HepG2 (cell line): Measurements from ENCODE around the gene PPP1R9B. TPM values are rescaled to one million over a fixed set of nuclear protein-coding genes. Genes with fewer than 3 reads are reported as not detected.

Source experiments
- ARNTL ChIP-seq: sonication (generic); formaldehyde crosslinking; IDR thresholded peaks from 2 replicates; pipeline ENCODE4 v1.4.0; 2020; ENCODE audit warnings: mild to moderate bottlenecking, missing genetic modification reagents
- ATF5 ChIP-seq: sonication (generic); formaldehyde crosslinking; IDR thresholded peaks from 2 replicates; pipeline ENCODE4 v1.4.0; 2020; ENCODE audit warnings: mild to moderate bottlenecking, low read depth, missing genetic modification reagents
- E2F5 ChIP-seq: sonication (generic); formaldehyde crosslinking; conservative IDR thresholded peaks from 2 replicates; pipeline ENCODE4 v1.4.0; 2020; ENCODE audit warnings: missing genetic modification reagents
- MAX ChIP-seq: IDR thresholded peaks from 2 replicates; pipeline ENCODE4 v1.6.1; 2012; ENCODE audit warnings: inconsistent platforms
- PAXIP1 ChIP-seq: sonication (generic); formaldehyde crosslinking; conservative IDR thresholded peaks from 2 replicates; pipeline ENCODE4 v1.4.0; 2020; ENCODE audit warnings: mild to moderate bottlenecking, missing genetic modification reagents, moderate library complexity
- PRDM4 ChIP-seq: sonication (generic); formaldehyde crosslinking; IDR thresholded peaks from 2 replicates; pipeline ENCODE4 v1.9.0; 2021; ENCODE audit warnings: missing genetic modification reagents, borderline replicate concordance
- SOX5 ChIP-seq: IDR thresholded peaks from 2 replicates; pipeline ENCODE4 v1.6.1; 2016; ENCODE audit warnings: borderline replicate concordance
- TFE3 ChIP-seq: IDR thresholded peaks from 2 replicates; pipeline ENCODE4 v1.6.1; 2016
- ZBTB26 ChIP-seq: IDR thresholded peaks from 2 replicates; pipeline ENCODE4 v1.6.1; 2016; ENCODE audit warnings: missing compliant biosample characterization, missing genetic modification reagents, borderline replicate concordance
- ZGPAT ChIP-seq: IDR thresholded peaks from 2 replicates; pipeline ENCODE4 v1.6.1; 2016; ENCODE audit warnings: mild to moderate bottlenecking
- ZNF350 ChIP-seq: sonication (generic); formaldehyde crosslinking; IDR thresholded peaks from 2 replicates; pipeline ENCODE4 v1.4.0; 2020; ENCODE audit warnings: mild to moderate bottlenecking, low read depth, missing genetic modification reagents, borderline replicate concordance
- ZNF513 ChIP-seq: sonication (generic); formaldehyde crosslinking; conservative IDR thresholded peaks from 2 replicates; pipeline ENCODE4 v1.5.0; 2020; ENCODE audit warnings: missing genetic modification reagents
- polyA plus RNA-seq, 8 experiments: library from polyadenylated mRNA; depleted of rRNA in 3 of 8; stranded (reverse) in 7 of 8; unstranded in 1 of 8; fragments of >200 nt; fragmentation: Illumina TruSeq in 4 of 8; extraction: Trizol in 4 of 8; gene quantifications; 2 replicates each; pipeline versions ENCODE4 v1.2.1 to v1.2.3, GENCODE V29; 2011 to 2016; ENCODE audit warnings: low read depth in 4 of 8, missing spikeins in 1 of 8, mixed read lengths in 1 of 8; ENCODE audit not compliant: insufficient read depth in 1 of 8
- total RNA-seq, 5 experiments: library from RNA; depleted of rRNA; stranded (reverse); fragments of >200 nt; fragmentation: Illumina TruSeq; extraction: Trizol; gene quantifications; 2 replicates each; pipeline ENCODE4 v1.2.3, GENCODE V29; 2016; ENCODE audit warnings: low read depth in 1 of 5

The PPP1R9B gene
- total and polyA plus RNA-seq, 2 of the 13 experiments (the other 11 are each of a cell fraction or from before 2014, with no cell fraction given): 9.4 to 15.8 TPM

GRCh38 chr17:50149417-50150353, 792 bp downstream of the PPP1R9B start (continued):
- no peak for TF ChIP-seq ATF5 (CRISPR knock-in tag)
- no peak for TF ChIP-seq E2F5 (CRISPR knock-in tag)
- no peak for TF ChIP-seq ZNF513 (CRISPR knock-in tag)
- TF ChIP-seq ZBTB26 (CRISPR knock-in tag): no peak
- TF ChIP-seq TFE3 (CRISPR knock-in tag): no peak
- no peak; the same call in 1 of the 2 replicates for TF ChIP-seq SOX5 (CRISPR knock-in tag)
- no peak for TF ChIP-seq PAXIP1 (CRISPR knock-in tag)
- 0 out of 2 replicates have a peak, but pooled peaks have one; percentile 7 for TF ChIP-seq ZNF350 (CRISPR knock-in tag)
- 0 out of 2 replicates have a peak, but pooled peaks have one; percentile 15 for TF ChIP-seq ZGPAT (CRISPR knock-in tag)
- TF ChIP-seq PRDM4: no peak
- peak; percentile 89 for TF ChIP-seq MAX
- TF ChIP-seq ARNTL: no peak
